SW480 (cell line): Measurements from ENCODE around the gene FAM47E.
"Not testable (repeated sequence)": the region's sequence is repeated elsewhere in the genome, so short reads cannot be mapped to it uniquely, and the experiment has no call there.

Experiments
- DNase-seq: peaks from one replicate; pipeline ENCODE4 v3.0.0-alpha.2; 2016; ENCODE audit warnings: low spot score

The FAM47E gene

DNA sequence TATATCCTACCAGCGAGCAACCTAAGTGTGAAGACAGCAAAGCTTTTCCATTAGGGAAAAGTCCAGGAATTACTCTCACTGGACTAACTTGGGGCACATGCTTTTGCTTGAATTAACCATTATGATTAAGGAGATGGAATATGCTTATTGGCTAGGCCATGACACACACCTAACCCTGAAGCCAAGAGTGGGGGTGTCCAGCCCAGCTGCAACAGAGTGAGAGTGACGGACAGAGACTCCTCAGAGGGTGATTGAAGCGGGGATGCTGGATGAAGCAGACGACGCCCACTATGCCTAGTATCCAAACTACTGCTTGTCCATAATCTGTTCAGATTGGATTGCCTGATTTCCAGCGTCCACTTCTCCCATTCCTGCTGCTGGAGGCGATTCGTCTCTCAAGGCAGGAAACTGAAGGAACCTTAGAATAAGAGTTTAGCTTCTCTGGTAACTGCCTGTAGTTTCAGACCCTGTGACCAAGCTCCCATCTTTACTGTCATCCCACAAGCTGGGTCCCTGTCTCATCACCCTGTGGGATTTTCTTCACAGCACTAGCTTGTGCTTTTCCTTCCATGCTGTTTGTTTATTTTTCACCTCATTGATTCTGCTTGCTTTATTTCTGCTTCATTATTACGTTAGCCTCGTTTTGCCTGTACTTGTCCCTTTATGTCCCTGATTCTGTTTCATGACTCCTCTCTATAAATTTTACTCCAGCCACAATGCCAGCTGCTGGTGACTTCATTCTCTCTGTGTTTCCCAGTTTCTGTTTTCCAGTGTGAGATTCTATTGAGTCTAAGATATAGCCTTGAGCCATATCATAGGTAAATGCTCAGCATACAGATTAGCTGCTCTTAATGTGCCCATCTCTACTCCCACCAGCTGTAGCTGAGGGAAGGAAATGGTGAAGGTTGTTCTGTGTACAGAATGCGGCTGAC lies 19.0 kb downstream of the FAM47E start:
- no peak for DNase-seq

DNA sequence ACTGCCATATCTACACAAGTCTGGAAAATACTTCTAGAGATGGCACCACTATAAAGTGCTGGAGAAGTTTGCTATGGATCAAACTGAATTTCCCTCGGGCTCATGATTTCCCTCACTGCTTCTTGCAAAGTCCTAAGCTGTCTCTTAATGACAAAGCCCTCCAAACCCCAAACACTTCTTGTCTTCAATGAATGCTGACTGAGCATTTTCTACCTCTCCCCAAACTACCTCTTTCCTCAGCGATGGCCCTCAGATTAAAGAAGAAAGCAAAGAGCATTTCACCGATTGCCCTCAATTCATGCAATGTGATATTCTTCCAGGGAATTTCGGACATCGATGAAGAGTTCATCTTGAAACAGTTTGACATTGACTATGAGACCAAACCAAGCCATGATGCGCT lies 19.7 kb downstream of the FAM47E start:
- no peak for DNase-seq

DNA sequence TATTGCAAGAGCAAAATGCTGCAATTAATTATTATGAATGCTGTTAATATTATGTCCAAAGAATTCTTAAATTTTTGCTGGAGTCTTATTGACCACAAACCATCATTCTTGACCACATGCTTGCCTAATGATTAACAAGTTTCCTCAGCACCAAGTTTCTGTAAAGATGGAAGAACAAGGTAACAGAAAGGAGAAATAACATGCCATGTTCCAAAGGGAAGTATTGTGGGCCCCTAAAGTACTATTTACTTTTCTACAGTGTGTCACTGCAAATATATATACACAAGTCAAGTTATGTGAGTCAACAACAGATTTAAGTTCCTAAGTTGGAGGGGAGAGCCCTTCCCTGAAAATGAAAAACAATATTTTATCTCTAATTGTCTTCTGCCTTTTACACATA lies 20.6 kb downstream of the FAM47E start:
- no peak for DNase-seq

DNA sequence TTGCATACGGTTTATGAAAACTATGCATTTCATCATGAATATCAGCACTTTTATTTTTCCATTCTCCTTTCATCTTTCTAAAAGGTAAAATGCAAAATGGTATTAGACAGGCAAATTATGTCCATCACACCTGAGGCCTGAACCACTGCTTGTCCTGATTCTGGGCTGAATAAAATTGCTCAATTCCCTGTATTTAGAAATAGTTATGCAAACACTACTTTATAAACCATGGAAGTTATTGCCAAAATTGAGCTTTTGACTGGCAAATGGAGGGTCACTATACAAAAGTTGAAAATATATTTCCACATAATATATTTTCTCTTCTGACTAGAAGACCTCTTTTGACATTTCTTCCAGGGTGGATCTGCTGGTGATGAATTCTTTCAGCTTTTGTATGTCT lies 21.1 kb downstream of the FAM47E start:
- no peak for DNase-seq

DNA sequence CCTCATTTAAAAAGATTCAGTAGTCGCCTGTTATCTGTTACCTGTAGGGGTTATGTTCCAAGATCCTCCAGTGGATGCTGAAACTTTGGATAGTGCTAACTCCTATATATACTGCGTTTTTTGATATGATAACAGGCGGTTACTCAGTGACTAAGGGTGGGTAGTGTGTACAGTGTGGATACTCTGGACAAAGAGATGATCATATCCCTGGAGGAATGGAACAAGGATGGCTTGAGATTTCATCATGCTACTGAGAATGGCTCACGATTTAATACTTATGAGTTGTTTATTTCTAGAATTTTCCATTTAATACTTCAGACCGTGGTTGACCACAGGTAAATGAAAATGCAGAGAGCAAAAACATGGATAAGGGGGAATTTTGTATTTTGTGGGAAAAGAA lies 21.5 kb downstream of the FAM47E start:
- DNase-seq: no peak

DNA sequence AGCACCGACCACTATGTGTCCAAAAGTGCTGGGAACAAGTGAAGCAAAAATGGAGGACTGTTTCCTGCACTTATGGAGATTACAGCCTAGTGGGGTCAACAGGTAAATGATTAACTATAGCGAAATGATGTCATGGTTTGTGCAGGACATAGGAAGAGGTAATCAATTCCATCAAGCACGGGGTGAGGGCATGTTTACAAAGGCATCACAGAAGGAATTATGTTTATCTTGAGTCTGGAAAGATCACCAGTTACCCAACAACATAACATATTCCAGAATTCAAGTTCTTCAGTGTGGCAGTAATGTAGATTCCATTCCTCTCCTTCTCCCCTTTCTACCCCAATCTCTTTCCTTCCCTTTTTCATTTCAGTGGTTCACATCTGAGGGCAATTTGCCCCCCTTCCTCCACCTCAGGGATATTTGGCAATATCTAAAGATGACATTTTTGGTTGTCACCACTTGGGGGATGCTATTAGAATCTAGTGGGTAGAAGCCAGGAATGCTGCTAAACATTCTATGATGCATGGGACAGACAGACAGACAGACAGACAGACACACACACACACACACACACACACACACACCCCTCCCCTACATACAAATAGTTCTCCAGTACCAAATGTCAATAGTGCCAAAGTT lies 24.1 kb downstream of the FAM47E start:
- no peak for DNase-seq

DNA sequence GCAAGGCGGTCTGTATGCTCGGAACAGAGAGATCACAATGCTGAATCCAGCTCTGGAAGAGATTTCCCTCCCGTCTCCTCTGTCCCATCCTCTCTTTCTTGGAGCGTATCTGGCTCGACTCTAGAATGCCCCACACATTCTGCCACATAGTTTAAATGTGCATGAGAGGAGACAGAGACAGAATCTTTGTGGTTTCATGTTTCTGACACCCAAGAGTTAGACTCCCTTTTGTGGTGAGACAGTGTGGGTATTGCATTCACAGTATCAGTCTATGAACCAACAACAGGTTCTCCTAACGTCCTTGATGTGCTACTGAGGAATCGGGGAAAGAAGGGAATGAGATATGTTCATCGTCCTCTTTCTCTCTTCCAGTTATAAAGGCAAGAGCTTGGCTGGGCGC lies 25.3 kb downstream of the FAM47E start:
- DNase-seq: no peak

DNA sequence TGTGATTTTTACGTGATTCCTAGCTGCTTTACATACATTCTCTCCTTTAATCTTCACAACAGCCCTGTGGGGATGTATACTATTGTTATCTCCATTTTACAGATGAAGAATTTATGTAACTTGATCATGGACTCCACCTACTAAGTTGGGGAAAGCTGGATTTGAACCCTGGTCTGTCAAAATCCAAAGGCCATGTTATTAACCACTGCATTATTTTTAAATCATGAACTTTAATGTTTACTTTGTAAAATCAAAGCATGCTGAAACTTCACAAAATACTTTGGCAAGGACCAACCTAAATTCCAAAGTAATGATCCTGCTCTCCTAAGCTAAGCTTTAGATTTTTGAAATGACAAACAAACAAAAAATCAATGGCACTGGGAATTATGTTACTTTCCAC lies 26.1 kb downstream of the FAM47E start:
- no peak for DNase-seq

DNA sequence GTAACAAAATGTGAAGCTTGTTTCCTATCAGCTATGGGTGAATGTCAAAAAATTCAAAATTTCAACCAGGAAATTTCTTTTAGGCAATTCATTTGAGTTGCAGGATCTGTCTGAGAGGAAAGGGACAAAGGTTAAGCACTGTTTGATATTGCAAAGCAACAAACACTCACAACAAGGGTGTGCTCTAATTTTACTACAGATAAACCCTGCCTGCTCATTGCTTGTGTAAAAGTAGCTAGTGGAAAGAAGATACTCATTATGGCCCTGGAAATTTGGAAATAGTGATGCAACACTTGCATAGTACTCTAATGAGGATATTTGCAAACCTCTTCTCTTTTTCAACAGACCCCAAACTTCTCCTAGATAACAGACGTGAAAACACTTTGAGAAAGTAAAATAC lies 27.1 kb downstream of the FAM47E start:
- no peak for DNase-seq

DNA sequence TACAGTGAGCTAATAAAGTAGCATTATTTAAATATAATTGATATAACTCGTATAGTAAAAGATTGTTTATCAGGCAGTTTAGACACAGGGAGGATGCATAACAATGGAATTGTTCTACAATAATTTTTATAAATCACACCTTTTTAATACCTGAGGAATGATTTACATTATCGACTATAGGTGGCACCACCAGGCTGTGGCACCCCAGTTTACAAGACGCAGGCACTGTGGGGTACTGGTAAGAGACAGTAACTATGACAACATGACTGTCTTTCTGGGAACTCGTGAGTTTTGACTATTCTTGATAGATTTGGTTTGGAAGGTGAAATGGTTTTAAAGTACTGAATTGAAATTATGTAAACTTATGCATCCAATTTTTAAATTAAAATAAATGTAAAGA lies 27.9 kb downstream of the FAM47E start:
- DNase-seq: no peak

DNA sequence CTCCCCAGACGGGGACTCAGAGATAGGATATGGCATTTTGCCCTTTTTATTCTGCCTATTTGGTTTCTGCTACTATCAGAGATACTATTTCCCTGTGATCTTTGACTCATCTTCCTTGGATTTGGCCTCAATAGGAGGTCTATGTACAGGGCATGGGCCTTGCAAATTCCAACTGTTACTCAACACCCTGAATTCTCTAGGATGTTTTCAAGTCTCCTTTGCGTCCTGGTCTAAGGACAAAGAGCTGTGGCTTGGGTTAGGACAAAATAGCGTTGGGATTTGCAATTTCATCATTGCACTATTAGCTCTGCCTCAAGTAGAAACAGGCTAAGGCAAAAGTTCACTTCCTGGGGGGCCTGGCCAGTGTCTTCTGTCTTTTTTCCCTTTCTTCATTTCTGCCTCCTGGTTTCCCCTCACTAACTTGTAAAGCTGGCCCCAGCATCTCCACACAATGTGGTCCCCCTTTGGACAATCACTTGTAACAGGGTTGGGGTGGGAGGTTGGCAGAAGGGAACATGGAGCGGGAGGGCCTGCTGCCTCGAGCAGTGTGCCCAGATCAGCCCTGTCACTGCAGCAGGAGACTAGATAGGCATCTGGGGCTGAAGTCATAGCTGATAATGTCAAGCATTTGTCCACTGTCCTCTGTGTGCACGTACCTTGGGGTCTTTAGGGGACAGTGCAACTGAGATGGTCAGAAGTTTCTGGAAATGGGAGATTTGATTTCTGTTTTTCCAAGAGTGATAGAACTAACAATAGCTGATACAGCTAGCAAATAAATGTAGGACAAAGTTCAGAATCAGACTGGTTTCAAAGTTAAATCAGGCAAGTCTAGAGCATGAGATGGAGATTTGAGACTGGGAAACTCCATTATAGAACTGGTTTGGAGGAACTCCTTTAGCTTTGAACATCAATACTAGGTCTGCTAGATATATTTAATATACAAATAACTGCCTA lies 29.2 kb downstream of the FAM47E start:
- DNase-seq: no peak

DNA sequence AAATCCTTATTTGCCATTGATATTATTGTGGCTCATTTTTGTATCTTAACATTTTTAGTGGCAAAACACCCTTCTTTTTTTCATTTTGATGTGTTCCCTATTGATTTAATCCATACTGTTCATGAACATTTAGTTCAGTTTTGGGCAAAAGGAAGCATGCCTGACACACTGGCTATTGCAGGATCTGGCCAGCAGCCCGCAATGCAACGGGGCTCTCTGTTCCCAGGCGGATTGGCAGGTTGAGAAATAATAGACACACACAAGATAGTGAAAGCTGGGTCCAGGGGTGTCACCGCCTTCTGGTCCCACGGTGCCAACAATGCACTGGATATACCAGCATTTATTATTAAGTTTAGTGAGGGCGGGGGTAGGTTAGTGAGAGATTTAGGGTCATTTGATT lies 30.1 kb downstream of the FAM47E start:
- DNase-seq: not testable (repeated sequence)

DNA sequence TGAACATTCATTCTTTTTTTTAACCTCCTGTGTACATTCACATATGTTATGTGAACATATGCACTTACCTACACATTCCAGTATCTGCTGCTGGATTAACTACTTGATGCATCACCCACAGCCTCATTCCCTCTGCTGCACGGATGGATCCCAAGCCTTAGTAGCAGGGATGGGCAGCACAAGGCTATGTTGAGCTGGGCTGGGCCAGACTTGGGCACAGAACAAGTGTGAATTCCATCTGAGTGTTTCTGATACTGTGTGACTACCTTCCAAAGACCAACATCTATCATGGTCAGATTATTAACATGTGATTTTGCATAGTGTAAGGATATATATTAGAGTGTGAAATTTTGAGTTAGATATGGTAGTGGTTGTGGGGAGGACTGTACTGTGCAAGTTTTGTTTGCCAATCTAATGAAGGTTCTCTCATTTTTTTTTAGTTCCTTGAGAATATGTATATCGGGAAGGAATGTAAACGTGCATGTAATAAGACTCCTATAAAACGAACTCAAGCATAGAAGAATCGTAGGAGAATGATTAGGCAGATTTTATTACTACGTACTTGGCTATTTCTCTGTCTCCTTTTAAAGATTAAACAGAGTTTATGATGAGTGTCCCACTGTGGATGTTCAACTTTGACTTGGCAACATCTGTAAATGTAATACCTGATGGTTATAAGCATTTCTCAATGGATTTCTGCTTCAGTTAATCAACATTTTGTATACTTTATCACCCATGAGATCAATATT lies 31.6 kb downstream of the FAM47E start:
- no peak for DNase-seq

DNA sequence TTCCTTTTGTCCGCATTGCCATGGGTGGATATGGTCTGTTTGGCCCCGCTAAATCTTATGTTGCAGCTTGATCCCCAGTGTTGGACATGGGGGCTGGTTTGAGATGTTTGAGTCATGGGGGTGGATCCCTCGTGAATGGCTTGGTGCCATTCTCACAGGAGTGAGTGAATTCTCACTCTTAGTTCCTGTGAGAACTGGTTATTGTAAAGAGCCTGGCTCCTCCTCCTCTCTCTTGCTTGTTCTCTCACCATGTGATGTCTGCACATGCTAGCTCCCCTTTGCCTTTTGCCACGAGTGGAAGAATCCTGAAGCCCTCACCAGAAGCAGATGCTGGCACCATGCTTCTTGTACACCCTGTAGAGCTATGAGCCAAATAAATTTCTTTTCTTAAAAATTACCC lies 32.4 kb downstream of the FAM47E start:
- DNase-seq: no peak

DNA sequence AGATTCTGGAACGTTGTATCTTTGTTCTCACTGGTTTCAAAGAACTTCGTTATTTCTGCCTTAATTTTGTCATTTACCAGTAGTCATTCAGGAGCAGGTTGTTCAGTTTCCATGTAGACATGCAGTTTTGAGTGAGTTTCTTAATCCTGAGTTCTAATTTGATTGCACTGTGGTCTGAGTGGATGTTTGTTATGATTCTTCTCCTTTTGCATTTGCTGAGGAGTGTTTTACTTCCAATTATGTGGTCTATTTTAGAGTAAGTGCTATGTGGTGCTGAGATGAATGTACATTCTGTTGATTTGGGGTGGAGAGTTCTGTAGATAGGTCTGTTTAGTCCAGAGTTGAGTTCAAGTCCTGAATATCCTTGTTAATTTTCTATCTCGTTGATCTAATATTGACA lies 36.3 kb downstream of the FAM47E start:
- not testable (repeated sequence) for DNase-seq

DNA sequence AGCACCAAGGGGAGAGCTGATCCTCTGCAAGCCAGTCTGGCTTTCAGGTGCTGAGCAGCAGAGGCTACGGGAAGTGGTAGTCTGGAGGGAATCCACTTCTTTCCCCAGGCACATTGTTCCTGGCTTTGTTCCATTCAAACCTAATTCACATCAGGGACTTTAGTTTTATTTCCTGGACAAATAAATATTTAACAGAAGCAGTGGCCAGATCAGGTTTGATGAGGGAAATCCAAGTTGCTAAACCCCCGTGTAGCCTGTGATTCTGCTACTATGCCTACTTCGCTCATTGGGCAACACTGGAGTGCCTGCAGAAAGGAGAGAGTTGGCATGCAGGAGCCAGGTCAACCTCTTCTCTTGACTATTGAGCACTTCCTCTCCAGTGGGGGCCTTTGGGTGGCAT lies 41.2 kb downstream of the FAM47E start:
- DNase-seq: no peak

DNA sequence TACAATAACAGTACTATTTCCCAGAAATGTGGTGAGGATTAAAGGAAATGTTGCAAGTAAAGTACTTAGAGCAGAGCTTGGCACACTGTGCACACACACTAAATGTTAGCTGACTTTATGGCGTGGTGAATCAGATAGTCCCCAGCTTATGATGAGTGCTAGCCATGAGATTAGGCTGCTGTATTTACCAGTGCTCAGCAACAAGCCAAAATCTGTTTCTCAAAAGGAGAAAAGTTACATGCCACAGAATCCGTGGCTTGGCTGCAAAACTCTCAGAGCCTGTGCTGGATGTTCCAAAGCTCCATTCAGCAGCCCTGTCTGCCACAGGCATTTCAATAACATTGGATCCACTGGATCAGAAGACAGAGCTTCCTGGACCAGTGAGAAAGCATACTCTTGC lies 42.3 kb downstream of the FAM47E start:
- DNase-seq: no peak

DNA sequence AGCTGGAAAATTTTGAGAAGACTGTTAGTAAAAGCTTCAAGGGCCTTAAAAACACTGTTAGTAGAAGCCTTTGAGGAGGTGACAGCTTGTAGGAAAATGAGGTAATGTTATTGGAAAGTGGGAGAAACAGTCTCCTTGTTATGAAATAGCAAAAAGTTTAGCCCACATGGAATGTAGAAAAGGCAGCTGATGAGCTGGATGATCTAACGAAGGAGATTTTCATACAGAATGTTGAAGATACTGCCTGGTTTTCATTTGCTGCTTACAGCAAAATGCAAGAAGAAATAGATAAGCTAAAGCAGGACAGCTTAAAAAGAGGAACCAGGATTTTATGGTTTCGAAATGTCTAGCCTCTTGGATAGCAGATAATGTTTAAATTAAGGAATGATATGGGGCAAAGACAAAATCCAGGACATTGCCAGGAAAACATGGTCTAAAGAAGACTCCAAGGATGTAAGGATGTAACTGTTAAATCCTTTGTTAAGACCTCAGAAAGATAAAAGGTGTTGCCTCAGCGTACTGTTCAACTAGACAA lies 44.8 kb downstream of the FAM47E start:
- no peak for DNase-seq

DNA sequence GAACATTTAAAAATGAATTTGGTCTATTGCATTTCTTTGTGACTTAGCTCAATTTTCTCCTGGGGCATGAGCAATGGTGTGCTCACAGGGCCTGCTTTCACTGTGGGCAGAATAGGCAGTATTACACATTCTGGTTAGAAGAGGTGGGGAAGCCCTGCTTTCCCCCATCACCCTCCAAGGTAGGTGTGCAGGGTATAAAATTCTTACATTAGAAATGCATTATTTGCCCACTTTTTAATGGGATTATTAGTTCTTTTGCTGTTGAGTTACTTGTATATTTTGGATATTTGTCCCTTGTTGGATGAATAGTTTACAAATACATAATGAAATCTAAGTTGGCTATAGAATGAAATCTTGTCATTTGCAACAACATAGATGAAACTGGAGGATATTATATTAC lies 46.7 kb downstream of the FAM47E start:
- no peak for DNase-seq

DNA sequence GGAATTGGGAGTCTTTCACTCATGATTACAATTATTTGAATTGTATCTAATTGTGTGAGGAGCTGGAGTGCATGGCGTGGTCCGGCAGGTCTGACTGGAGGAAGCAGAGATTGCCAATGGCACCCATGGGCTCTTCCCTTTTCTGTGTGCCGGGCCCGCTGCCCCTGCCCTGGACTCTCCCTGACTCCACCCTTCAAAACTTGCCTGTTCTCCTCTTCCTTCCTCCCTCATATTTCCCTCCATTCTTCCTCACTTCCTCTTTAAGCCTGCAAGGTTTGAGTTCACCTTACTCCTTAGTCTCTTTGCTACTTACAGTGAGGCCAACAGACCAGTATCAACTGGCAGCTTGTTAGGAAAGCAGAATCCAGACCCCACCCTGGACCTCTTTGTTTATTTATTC lies 48.5 kb downstream of the FAM47E start:
- no peak for DNase-seq

DNA sequence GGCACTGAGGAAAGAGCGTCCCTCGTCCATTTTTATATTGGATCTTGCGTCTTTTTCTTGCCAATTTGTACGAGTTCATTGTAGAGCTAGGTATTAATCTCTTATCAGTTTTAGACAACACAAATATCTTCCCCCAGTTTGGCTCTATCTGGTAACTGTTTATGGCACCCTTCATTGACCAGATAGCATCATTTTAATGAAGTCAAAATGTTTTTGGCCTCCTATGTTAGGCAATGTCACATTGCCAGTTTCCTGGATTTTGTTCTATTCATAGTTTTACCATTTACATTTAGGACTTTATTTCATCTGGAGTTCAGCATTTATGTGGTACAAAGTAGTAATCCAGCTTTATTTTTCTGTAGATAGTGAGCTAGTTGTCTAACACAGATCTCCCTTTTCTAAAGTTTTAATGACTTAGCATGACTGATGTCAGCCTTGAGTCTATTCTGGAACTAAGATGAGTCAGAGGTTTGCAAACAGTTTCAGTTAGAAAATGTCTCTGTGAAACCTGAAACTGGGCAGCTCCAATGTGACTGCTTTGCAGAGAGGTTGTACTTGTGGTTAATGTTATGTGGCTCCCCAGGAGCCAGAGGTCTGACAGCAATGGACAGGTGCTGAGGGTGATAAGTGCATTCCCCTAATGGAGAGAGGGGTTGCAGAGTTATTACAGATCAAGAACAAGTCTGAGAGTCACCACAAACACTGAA lies 49.7 kb downstream of the FAM47E start:
- peak; percentile 87 for DNase-seq
